ENCODE data around the gene GNPTAB. TPM values are rescaled to one million over a fixed set of nuclear protein-coding genes. Genes with fewer than 3 reads are reported as not detected.

GNPTAB gene
- total RNA-seq, 1 donor, result 81.4 TPM

DNA sequence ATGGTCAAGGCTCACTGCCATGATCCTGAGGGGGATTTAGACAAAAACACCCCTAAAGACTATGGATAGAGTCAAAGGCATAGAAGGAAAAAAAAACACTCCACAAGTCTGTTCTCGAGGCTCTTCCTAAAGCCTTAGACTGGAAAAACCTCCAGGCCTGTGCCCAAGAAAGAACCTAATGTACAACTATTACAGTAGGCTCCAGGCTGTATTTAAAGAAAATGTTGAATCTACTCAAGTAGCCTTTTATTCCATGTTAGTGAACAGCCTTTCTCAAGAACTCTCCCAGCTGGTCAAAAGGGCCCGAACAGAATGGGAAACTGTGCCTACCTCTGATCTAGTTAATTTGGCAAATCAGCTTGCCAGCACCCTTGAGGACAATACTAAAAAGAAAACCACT lies 28.3 kb downstream of the GNPTAB start:
- H3K4me1 ChIP-seq (ENCODE audit: insufficient read depth, low read length), result peaks cover 28% of the 10 kb centered on the region
- no peaks in the 10 kb centered on the region for H3K9me3 ChIP-seq (ENCODE audit: low read depth, low read length)
- no peak overlapping the region for H3K4me3 ChIP-seq (ENCODE audit: low read length)
- no peaks in the 10 kb centered on the region for H3K27me3 ChIP-seq (ENCODE audit: insufficient read depth, low read length)

DNA sequence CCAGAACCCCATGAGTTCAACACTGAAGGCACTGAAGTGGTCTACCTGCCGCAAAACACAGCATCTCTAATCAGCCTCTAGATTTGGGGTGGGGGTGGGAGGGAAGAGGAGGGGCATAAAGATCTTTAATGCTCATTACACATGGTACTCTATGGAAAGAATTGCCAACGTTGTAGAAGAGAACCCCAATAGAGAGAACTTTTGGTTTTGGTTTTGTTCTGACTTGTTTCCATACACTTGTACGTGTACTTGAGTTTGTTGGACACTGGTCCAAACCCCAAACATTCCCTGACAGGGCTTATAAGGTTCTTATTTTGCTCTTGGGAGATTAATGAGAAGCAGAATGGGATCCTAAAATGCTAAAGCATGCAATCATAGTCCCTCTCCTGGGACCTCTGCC lies 31.0 kb downstream of the GNPTAB start:
- no peak overlapping the region for H3K4me3 ChIP-seq (ENCODE audit: low read length)
- no peaks in the 10 kb centered on the region for H3K9me3 ChIP-seq (ENCODE audit: low read depth, low read length)
- peaks cover 33% of the 10 kb centered on the region for H3K4me1 ChIP-seq (ENCODE audit: insufficient read depth, low read length)
- no peaks in the 10 kb centered on the region for H3K27me3 ChIP-seq (ENCODE audit: insufficient read depth, low read length)

DNA sequence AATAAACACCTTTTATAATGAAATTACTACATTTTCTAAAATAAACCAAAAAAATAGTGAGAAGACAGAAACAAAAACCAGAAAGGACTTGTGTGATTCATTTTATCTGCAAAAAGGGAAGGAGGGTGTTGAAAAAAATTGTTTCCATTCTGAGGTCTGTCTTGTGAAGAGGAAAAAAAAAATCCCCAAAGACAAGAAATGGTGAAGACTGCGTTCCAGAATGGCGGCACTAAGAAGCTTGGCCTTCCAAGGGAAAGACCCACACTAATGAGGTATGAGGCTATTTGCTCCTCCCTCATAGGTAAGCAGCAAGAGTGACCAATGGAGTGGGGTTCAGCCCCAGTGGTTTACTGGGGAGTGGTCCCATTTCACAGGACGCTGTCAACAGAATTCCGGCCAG lies 35.0 kb downstream of the GNPTAB start:
- no peaks in the 10 kb centered on the region for H3K27me3 ChIP-seq (ENCODE audit: insufficient read depth, low read length)
- H3K4me3 ChIP-seq (ENCODE audit: low read length), result no peak overlapping the region
- peaks cover 23% of the 10 kb centered on the region for H3K4me1 ChIP-seq (ENCODE audit: insufficient read depth, low read length)
- H3K9me3 ChIP-seq (ENCODE audit: low read depth, low read length), result no peaks in the 10 kb centered on the region

DNA sequence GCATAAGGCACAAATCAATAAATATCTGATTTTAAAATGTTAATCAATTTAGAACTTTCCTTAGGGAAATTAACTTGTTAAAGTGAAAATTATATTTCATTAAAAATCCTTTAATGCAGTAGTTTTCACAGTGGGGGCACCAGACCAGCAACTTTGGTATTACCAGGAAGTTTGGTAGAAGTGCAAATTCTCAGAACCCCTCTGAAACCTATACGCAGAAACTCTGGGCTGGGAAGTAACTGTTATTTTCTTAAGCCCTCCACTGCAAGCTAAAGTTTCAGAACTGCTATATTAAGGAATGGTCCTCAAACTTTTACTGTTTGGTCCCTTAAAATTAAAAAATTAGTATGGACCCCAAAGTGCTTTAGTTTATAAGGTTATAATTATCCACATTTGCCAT lies 35.7 kb downstream of the GNPTAB start:
- Histone ChIP-seq H3K4me1 (ENCODE audit: insufficient read depth, low read length) (peaks cover 23% of the 10 kb centered on the region), H3K9me3 (ENCODE audit: low read depth, low read length) (no peaks in the 10 kb centered on the region), H3K4me3 (ENCODE audit: low read length) (no peak overlapping the region), H3K27me3 (ENCODE audit: insufficient read depth, low read length) (no peaks in the 10 kb centered on the region)

DNA sequence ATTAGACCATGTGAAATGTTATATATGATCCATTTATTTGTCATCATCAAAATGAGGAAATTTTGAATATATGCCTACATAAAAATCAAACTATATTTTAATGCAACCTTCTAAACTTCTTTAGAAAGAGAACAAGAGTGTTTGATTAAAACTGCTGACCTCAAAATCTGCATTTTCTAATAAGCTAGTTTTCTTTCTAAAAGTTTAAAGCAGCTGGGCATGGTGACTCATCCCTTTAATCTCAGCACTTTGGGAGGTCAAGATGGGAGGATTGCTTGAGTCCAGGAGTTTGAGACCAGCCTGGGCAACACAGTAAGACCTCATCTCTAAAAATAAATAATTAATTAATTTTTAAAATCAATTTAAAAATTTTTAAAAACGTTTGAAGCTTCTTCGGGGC lies 36.2 kb downstream of the GNPTAB start:
- H3K9me3 ChIP-seq (ENCODE audit: low read depth, low read length), result no peaks in the 10 kb centered on the region
- H3K27me3 ChIP-seq (ENCODE audit: insufficient read depth, low read length), result no peaks in the 10 kb centered on the region
- peaks cover 23% of the 10 kb centered on the region for H3K4me1 ChIP-seq (ENCODE audit: insufficient read depth, low read length)
- no peak overlapping the region for H3K4me3 ChIP-seq (ENCODE audit: low read length)

DNA sequence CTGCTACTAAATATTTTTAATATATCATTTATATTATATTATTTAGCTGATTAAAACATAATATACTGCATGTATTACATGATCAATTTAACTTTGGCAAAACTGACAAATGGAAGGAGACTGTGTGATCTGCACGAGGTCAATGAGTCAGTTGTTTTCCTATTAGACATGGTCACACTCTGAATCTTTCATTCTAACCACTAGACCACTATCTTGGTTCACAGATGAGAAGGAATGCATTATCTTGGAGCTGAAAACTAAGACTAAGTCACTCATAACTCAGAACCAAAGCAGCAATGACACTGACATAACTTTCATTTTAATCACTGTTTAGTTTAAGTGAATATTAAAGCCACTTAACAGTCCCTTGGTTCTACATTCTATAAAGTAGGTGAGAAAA lies 37.4 kb downstream of the GNPTAB start:
- H3K4me1 ChIP-seq (ENCODE audit: insufficient read depth, low read length), result peaks cover 23% of the 10 kb centered on the region
- H3K9me3 ChIP-seq (ENCODE audit: low read depth, low read length), result no peaks in the 10 kb centered on the region
- H3K4me3 ChIP-seq (ENCODE audit: low read length), result no peak overlapping the region
- H3K27me3 ChIP-seq (ENCODE audit: insufficient read depth, low read length), result no peaks in the 10 kb centered on the region

DNA sequence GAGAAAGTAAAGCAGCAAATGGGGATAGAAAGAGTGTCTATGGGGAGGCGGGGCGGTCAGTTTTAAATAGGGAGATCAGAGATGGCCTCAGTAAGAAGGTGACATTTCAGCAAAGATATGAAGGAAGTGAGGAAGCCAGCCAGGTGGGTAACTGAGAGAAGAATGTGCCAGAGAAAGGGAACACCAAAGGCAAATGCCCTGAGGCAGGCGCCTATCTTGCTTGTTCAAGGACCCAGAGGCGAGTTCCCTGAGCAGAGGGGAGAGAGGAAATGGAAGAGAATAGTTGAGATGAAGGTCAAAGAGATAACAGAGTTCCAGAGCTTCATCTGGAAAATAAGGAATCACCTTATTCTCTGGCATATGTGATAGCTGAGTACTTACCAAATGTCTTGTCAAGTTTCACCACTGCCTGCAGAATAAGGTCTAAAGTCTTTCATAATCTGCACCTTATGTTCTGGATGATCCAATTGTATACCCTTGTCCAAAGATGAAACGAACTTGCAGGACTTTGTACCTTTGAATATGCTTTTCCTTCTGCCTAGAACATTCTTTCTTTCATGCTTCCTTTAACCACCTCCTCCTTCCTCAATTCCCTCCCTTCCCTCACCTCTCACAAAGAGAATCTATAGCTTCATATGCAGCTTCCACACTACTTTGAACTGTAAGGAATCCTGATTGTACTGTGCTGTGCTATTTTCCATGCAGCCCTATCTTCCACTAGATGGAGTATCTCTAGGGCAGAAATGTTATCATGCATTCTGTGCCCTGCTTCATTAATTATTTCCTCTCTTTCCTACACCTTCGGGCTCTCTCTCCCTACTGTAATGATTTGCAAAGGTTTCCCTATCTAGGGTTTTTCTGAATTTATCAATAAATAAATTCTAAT lies 38.5 kb downstream of the GNPTAB start:
- no peak overlapping the region for H3K4me3 ChIP-seq (ENCODE audit: low read length)
- H3K4me1 ChIP-seq (ENCODE audit: insufficient read depth, low read length), result peaks cover 15% of the 10 kb centered on the region
- no peaks in the 10 kb centered on the region for H3K9me3 ChIP-seq (ENCODE audit: low read depth, low read length)
- no peaks in the 10 kb centered on the region for H3K27me3 ChIP-seq (ENCODE audit: insufficient read depth, low read length)

DNA sequence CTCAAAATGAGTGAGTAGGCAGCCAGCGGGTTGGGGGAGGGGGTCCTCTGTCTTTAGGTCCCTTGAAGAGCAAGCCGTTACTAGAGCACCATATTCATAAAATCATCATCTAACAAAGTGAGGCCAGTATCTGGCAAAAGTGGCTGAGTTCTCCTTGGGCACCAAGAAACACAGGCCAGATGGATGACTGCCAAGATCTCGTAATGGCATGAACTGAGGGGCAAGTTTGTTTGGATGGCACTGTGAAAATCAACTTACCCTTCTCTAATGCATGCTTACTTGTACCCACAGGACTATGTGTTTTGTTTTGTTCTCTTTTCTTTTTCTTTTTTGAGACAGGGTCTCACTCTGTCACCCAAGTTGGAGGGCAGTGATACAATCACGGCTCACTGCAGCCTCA lies 41.6 kb downstream of the GNPTAB start:
- no peaks in the 10 kb centered on the region for H3K4me1 ChIP-seq (ENCODE audit: insufficient read depth, low read length)
- H3K27me3 ChIP-seq (ENCODE audit: insufficient read depth, low read length), result no peaks in the 10 kb centered on the region
- no peak overlapping the region for H3K4me3 ChIP-seq (ENCODE audit: low read length)
- H3K9me3 ChIP-seq (ENCODE audit: low read depth, low read length), result no peaks in the 10 kb centered on the region

DNA sequence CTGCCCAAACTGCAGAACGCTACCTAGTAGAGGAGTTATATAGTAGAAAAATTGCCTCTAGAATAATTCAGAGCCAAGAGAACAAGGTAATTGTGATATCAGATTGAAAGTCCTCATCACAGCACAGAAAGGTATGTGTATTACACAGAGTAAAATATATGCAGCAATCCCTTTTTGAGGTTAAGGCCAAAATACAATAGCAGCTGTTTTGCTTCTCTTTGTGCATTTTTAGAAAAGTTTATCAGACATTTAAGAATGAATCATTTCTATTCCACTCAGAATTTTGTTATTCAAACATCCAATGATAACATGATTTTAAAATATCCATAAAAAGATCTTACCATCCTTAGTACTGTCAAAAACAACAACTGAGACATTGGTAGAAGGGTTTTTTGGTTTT lies 45.1 kb downstream of the GNPTAB start:
- H3K4me3 ChIP-seq (ENCODE audit: low read length), result no peak overlapping the region
- H3K4me1 ChIP-seq (ENCODE audit: insufficient read depth, low read length), result peaks cover 8% of the 10 kb centered on the region
- H3K9me3 ChIP-seq (ENCODE audit: low read depth, low read length), result no peaks in the 10 kb centered on the region
- H3K27me3 ChIP-seq (ENCODE audit: insufficient read depth, low read length), result no peaks in the 10 kb centered on the region

DNA sequence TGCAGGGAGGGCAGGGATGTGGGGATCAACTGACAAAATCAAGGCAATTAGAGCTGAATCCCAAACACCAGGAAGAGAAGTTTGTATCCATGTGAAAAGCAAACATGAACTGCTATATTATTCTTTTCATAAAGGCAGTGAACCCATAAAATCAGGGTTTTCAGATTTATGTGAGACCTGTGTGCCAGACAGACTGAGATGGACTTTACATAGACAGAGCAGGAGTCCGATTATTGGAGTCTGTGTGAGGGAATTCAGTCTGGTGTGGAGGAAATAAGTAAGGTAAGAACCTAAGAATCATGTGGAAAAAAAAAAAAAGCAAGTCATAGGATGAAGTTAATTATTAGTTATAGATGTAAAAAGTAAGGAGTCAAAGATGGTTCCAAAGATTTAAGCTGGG lies 46.4 kb downstream of the GNPTAB start:
- Histone ChIP-seq H3K4me1 (ENCODE audit: insufficient read depth, low read length) (peaks cover 21% of the 10 kb centered on the region), H3K9me3 (ENCODE audit: low read depth, low read length) (no peaks in the 10 kb centered on the region), H3K27me3 (ENCODE audit: insufficient read depth, low read length) (no peaks in the 10 kb centered on the region), H3K4me3 (ENCODE audit: low read length) (no peak overlapping the region)

DNA sequence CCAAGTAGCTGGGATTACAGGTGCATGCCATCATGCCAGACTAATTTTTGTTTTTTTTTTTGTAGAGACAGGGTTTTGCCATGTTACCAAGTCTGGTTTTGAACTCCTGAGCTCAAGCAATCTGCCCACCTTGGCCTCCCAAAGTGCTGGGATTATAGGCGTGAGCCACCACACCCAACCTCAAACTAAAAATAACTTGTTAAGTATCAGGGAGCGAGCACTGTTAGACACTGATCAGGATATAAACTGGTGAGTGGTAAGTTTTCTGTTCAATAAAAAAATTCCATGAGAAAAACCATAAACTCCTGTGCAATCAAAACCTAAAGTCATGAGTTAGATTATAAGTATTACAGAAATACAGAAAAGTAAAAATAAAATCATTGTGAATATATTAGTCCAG lies 46.9 kb downstream of the GNPTAB start:
- no peak overlapping the region for H3K4me3 ChIP-seq (ENCODE audit: low read length)
- peaks cover 25% of the 10 kb centered on the region for H3K4me1 ChIP-seq (ENCODE audit: insufficient read depth, low read length)
- no peaks in the 10 kb centered on the region for H3K9me3 ChIP-seq (ENCODE audit: low read depth, low read length)
- H3K27me3 ChIP-seq (ENCODE audit: insufficient read depth, low read length), result no peaks in the 10 kb centered on the region

DNA sequence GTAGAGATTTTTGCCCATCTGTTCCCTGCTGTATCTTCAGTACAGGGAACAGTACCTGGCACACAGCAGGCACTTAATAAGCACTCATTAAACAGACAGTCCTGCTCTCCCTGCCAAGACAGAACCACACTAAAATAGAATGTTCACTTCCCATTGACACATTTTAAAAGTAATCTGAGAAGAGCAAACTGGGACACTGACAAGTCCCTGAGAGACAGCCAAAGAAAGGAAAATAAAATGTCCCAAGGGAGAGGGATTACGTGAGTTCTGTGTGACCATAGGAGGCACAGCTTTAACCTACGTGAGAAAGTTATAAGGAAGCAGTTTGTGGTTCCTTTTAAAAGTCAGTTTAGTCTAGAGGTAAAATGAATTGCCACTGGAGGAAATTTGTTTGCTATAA lies 47.6 kb downstream of the GNPTAB start:
- Histone ChIP-seq H3K9me3 (ENCODE audit: low read depth, low read length) (no peaks in the 10 kb centered on the region), H3K4me1 (ENCODE audit: insufficient read depth, low read length) (peaks cover 25% of the 10 kb centered on the region), H3K4me3 (ENCODE audit: low read length) (no peak overlapping the region), H3K27me3 (ENCODE audit: insufficient read depth, low read length) (no peaks in the 10 kb centered on the region)

DNA sequence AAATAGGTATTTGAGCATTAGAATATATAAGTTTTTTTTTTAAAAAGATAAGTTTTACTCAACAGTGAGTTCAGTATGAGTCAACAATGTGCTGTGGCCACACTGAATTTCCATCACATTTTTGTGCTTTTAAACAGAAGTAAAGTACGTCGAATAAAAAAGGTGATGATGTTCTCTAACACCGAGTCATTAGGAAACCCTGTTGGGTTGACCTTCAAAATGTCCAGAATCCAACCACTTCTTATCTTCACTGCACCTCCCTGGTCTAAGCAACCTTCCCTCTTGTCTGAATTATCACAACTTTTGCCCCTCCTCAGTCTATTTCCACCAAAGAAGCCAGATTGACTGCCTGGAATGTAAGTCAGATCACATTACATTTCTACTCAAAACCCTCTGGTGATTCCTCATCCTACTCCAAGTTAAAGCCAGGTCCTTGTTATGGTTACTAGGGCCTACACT lies 48.5 kb downstream of the GNPTAB start:
- Histone ChIP-seq H3K4me3 (ENCODE audit: low read length) (no peak overlapping the region), H3K4me1 (ENCODE audit: insufficient read depth, low read length) (peaks cover 33% of the 10 kb centered on the region), H3K9me3 (ENCODE audit: low read depth, low read length) (no peaks in the 10 kb centered on the region), H3K27me3 (ENCODE audit: insufficient read depth, low read length) (no peaks in the 10 kb centered on the region)

DNA sequence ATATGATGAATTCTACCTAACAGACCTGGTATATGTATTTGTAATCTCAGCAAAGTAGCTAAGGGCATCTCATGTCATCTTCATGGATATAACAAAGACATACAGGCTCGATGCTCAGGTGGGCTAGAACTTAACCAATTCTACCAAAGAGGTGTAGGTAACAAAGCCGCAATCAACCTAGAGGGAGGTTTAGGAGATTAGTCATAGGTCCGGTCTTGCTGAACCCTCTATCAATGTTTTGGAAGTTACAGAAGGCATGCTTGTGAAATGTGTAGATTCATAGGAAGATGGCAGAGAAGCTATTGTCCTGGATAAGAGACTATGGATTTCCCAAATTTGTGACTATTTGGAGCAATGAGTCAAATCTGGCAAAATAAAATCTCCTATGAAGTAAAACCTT lies 48.9 kb downstream of the GNPTAB start:
- H3K4me3 ChIP-seq (ENCODE audit: low read length), result no peak overlapping the region
- H3K4me1 ChIP-seq (ENCODE audit: insufficient read depth, low read length), result peaks cover 38% of the 10 kb centered on the region
- H3K9me3 ChIP-seq (ENCODE audit: low read depth, low read length), result no peaks in the 10 kb centered on the region
- H3K27me3 ChIP-seq (ENCODE audit: insufficient read depth, low read length), result no peaks in the 10 kb centered on the region

DNA sequence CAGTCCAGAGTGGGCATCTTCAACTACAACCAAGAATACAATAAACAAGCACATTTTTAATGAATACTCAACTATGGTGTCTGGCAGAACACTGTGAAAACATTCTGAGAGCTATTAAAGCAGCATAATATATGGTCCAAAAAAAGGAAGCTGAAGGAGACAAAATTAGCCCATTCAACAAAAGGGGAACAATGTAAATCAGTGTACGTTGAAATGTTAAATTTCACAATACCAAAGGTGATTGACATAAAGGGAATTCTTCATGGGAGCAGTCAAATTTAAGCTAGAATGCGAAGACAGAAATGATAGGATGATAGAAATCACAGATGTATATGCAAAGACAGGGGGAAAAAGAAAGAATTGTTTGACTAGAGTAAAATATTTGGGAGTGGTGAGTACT lies 50.2 kb downstream of the GNPTAB start:
- Histone ChIP-seq H3K4me3 (ENCODE audit: low read length) (no peak overlapping the region), H3K27me3 (ENCODE audit: insufficient read depth, low read length) (no peaks in the 10 kb centered on the region), H3K9me3 (ENCODE audit: low read depth, low read length) (no peaks in the 10 kb centered on the region), H3K4me1 (ENCODE audit: insufficient read depth, low read length) (peaks cover 42% of the 10 kb centered on the region)

DNA sequence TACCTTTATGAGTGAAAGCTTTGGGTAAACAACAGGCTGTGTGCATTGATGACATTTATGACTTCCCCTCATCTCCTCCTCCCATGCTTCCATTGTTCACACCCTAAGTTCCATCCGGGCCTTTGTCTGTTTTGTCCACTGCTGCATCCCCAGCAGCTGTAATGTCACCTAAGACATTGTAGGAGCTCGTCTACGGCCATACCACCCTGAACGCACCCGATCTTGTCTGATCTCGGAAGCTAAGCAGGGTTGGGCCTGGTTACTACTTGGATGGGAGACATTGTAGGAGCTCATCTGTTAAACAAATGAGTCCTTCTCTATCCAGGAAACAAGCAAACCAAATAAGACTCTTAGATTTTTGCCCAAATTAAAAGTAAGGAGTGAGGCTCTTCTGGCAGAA lies 51.1 kb downstream of the GNPTAB start:
- Histone ChIP-seq H3K4me1 (ENCODE audit: insufficient read depth, low read length) (peaks cover 42% of the 10 kb centered on the region), H3K9me3 (ENCODE audit: low read depth, low read length) (no peaks in the 10 kb centered on the region), H3K27me3 (ENCODE audit: insufficient read depth, low read length) (no peaks in the 10 kb centered on the region), H3K4me3 (ENCODE audit: low read length) (no peak overlapping the region)
